Osteoblast (primary cell): Measurements from ENCODE around the gene GATD1. TPM values are rescaled to one million over a fixed set of nuclear protein-coding genes. Genes with fewer than 3 reads are reported as not detected.
"Not testable (repeated sequence)": the region's sequence is repeated elsewhere in the genome, so short reads cannot be mapped to it uniquely, and the experiment has no call there.

Experiments
- DNase-seq: peaks from one replicate; pipeline ENCODE4 v3.0.0; 2011; ENCODE audit warnings: low spot score, mixed read lengths; ENCODE audit not compliant: insufficient read length; ENCODE audit errors: missing footprints
- H2AFZ ChIP-seq: 2 replicates; pipeline ENCODE4 v1.6.0; 2011; ENCODE audit warnings: mild to moderate bottlenecking, low read length
- H3K27ac ChIP-seq: 2 replicates; pipeline ENCODE4 v1.5.1; 2011; ENCODE audit warnings: mild to moderate bottlenecking, low read depth, low read length, moderate library complexity
- H3K27me3 ChIP-seq: 2 replicates; pipeline ENCODE4 v1.6.0; 2012; ENCODE audit warnings: mild to moderate bottlenecking, control low read depth, inconsistent platforms, low read length, moderate library complexity; ENCODE audit not compliant: insufficient read depth
- H3K36me3 ChIP-seq: 2 replicates; pipeline ENCODE4 v1.5.1; 2011; ENCODE audit warnings: mild to moderate bottlenecking, low read length, control low read depth, moderate library complexity; ENCODE audit not compliant: insufficient read depth
- H3K4me1 ChIP-seq: 2 replicates; pipeline ENCODE4 v1.5.1; 2011; ENCODE audit warnings: mild to moderate bottlenecking, low read length, control low read depth, moderate library complexity; ENCODE audit not compliant: insufficient read depth
- H3K4me2 ChIP-seq: 2 replicates; pipeline ENCODE4 v1.6.0; 2011; ENCODE audit warnings: mild to moderate bottlenecking, low read length; ENCODE audit not compliant: insufficient read depth
- H3K4me3 ChIP-seq: fragments of 200-600 bp; sonication (generic); 3 replicates; pipeline ENCODE4 v1.5.1; 2012; ENCODE audit warnings: mild to moderate bottlenecking, low read length, inconsistent platforms; ENCODE audit not compliant: insufficient read depth
- H3K79me2 ChIP-seq: 2 replicates; pipeline ENCODE4 v1.6.0; 2012; ENCODE audit warnings: mild to moderate bottlenecking, low read length, control low read depth, inconsistent platforms; ENCODE audit not compliant: insufficient read depth
- H3K9me3 ChIP-seq: 2 replicates; pipeline ENCODE4 v1.5.1; 2011; ENCODE audit warnings: low read depth, low read length, control low read depth
- H4K20me1 ChIP-seq: 2 replicates; pipeline ENCODE4 v1.6.0; 2012; ENCODE audit warnings: mild to moderate bottlenecking, low read length, control low read depth; ENCODE audit not compliant: insufficient read depth
- total RNA-seq: library from RNA; depleted of rRNA; stranded (reverse); fragments of >200 nt; gene quantifications from 2 replicates; pipeline ENCODE4 v1.2.3, GENCODE V29; 2012
- TF ChIP-seq, protein P1 (sequence below): IDR thresholded peaks from 2 replicates; pipeline ENCODE4 v1.5.1; 2011; ENCODE audit warnings: mild to moderate bottlenecking, low read depth, low read length, moderate library complexity; ENCODE audit errors: extremely low read depth

Gene GATD1
- total RNA-seq, 1 donor = 37.3 TPM

DNA sequence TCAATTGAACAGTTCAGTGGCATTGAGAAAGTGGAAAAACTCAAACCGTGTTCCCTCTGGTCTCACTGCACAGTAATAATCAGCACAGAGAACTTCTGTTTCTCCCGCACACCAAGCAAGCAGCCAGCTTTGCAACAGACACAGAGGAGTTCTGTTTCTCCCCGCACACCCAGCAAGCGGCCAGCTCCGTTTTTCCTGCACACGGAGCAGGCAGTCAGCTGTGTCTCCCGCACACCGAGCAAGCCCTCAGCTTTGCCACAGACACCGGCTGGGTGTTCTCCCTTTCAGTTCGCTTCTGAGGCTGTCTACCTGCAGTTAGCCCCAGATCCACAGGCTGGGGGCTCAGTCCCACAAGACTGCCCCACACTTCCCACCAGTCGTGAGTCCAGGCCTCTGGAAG, 39.9 kb downstream of the GATD1 start:
- Histone ChIP-seq H2AFZ (peak overlapping the region; percentile 59), H3K9me3 (no peaks in the 10 kb centered on the region), H3K79me2 (no peaks in the 10 kb centered on the region), H3K4me3 (no peak overlapping the region), H3K4me1 (no peaks in the 10 kb centered on the region), H4K20me1 (no peaks in the 10 kb centered on the region), H3K36me3 (no peaks in the 10 kb centered on the region), H3K27me3 (peaks cover 15% of the 10 kb centered on the region), H3K27ac (no peak overlapping the region), H3K4me2 (peak overlapping the region; percentile 39)
- TF ChIP-seq, protein P1, sequence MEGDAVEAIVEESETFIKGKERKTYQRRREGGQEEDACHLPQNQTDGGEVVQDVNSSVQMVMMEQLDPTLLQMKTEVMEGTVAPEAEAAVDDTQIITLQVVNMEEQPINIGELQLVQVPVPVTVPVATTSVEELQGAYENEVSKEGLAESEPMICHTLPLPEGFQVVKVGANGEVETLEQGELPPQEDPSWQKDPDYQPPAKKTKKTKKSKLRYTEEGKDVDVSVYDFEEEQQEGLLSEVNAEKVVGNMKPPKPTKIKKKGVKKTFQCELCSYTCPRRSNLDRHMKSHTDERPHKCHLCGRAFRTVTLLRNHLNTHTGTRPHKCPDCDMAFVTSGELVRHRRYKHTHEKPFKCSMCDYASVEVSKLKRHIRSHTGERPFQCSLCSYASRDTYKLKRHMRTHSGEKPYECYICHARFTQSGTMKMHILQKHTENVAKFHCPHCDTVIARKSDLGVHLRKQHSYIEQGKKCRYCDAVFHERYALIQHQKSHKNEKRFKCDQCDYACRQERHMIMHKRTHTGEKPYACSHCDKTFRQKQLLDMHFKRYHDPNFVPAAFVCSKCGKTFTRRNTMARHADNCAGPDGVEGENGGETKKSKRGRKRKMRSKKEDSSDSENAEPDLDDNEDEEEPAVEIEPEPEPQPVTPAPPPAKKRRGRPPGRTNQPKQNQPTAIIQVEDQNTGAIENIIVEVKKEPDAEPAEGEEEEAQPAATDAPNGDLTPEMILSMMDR = no peak
- DNase-seq = peak; percentile 42

DNA sequence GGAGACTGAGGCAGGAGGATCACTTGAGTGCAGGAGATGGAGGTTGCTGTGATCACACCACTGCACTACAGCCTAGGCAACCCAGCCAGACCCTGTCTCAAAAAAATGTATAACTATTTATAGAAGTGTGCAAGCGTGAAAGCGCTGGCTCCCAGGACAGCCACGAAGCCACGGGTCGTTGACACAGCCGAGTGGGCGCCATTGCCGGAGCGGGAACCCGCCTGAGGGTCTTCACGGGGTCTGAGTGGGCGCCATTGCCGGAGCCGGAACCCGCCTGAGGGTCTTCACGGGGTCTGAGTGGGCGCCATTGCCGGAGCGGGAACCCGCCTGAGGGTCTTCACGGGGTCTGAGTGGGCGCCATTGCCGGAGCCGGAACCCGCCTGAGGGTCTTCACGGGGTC, 42.7 kb downstream of the GATD1 start:
- not testable (repeated sequence) for H3K79me2 ChIP-seq, H3K9me3 ChIP-seq, H3K4me1 ChIP-seq, H3K4me3 ChIP-seq, H2AFZ ChIP-seq, H3K4me2 ChIP-seq, H3K27ac ChIP-seq, H3K36me3 ChIP-seq, H4K20me1 ChIP-seq
- peaks cover 15% of the 10 kb centered on the region for H3K27me3 ChIP-seq
- peak; percentile 22 for DNase-seq

DNA sequence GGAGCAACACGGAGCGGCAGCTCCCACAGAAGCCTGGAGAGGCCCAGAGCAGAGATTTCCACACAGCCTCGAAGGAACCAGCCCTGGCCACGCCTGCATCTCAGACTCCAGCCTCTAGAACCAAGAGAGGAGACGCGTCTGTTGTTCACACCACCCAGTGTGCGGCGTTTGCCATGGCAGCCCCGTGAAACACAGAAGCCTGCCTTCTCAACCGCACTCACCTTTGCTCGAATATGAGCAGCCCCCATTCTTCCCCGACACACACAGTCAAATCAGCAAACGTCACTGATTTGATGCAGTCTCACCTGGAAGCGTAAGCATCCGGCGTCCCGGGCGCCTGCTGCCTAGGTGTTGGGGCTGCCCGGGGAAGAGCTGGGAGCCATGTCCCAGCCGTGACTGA, 44.2 kb downstream of the GATD1 start:
- no peak overlapping the region for H2AFZ ChIP-seq
- peaks cover 11% of the 10 kb centered on the region for H3K4me1 ChIP-seq
- no peak overlapping the region for H3K4me2 ChIP-seq
- H4K20me1 ChIP-seq = no peaks in the 10 kb centered on the region
- TF ChIP-seq, protein P1 = no peak
- no peak overlapping the region for H3K27ac ChIP-seq
- H3K27me3 ChIP-seq = peaks cover 14% of the 10 kb centered on the region
- no peaks in the 10 kb centered on the region for H3K36me3 ChIP-seq
- H3K79me2 ChIP-seq = no peaks in the 10 kb centered on the region
- no peak overlapping the region for H3K4me3 ChIP-seq
- H3K9me3 ChIP-seq = no peaks in the 10 kb centered on the region
- peak; percentile 70 for DNase-seq

DNA sequence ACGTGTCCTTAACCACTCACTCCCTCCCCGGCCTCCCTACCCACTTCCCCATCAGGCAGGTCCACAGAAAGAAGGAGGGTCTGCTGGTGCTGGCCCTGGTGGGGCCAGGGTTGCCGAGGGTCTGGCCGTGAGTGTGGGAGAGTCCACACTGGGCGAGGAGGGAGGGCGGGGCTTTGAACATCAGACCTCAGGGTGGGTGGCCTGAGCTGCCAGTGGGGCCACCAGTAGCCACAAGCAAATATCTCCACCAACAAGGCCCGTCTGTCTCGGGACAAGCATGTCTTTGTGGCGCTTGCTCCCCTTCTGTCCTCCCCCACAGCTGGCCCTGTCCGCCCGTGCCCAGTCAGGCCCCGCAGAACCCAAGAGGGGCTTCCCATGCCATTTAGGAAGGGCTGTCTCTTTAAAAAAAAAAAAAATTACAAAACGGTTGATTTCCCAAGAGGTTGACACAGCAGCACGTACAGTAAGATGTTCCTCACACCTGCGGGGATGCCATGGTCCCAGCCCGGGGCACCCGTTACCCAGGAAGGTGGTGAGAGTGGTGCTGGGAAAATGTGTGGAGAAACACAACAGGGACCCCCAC, 47.7 kb downstream of the GATD1 start:
- H4K20me1 ChIP-seq = no peaks in the 10 kb centered on the region
- peak; percentile 54 for DNase-seq
- H3K27me3 ChIP-seq = peaks cover 9% of the 10 kb centered on the region
- TF ChIP-seq, protein P1 = no peak
- peaks cover 18% of the 10 kb centered on the region for H3K4me1 ChIP-seq
- no peaks in the 10 kb centered on the region for H3K36me3 ChIP-seq
- no peak overlapping the region for H2AFZ ChIP-seq
- no peaks in the 10 kb centered on the region for H3K9me3 ChIP-seq
- no peaks in the 10 kb centered on the region for H3K79me2 ChIP-seq
- no peak overlapping the region for H3K4me2 ChIP-seq
- H3K4me3 ChIP-seq = no peak overlapping the region
- no peak overlapping the region for H3K27ac ChIP-seq
